Ishikawa (cell line): ENCODE data around the gene MED31.

ENCODE experiments used
- CEBPB ChIP-seq: IDR thresholded peaks from 2 replicates; pipeline ENCODE4 v1.6.1; 2012
- CREB1 ChIP-seq: IDR thresholded peaks from 2 replicates; pipeline ENCODE4 v1.6.1; 2012; ENCODE audit warnings: low read depth
- EGR1 ChIP-seq: IDR thresholded peaks from 2 replicates; pipeline ENCODE4 v1.6.1; 2012
- EP300 ChIP-seq: IDR thresholded peaks from 2 replicates; pipeline ENCODE4 v1.6.1; 2012; ENCODE audit warnings: borderline replicate concordance
- FOXM1 ChIP-seq: IDR thresholded peaks from 2 replicates; pipeline ENCODE4 v1.6.1; 2012; ENCODE audit warnings: low read depth, borderline replicate concordance
- NFIC ChIP-seq: IDR thresholded peaks from 2 replicates; pipeline ENCODE4 v1.6.1; 2012
- RAD21 ChIP-seq: IDR thresholded peaks from 2 replicates; pipeline ENCODE4 v1.6.1; 2012; ENCODE audit warnings: low read depth
- REST ChIP-seq: IDR thresholded peaks from 2 replicates; pipeline ENCODE4 v1.6.1; 2012; ENCODE audit warnings: low read depth, mild to moderate bottlenecking
- TAF1 ChIP-seq: IDR thresholded peaks from 2 replicates; pipeline ENCODE4 v1.6.1; 2012; ENCODE audit warnings: low read depth, mild to moderate bottlenecking
- TCF12 ChIP-seq: IDR thresholded peaks from 2 replicates; pipeline ENCODE4 v1.6.1; 2012; ENCODE audit warnings: low read depth
- TEAD4 ChIP-seq: IDR thresholded peaks from 2 replicates; pipeline ENCODE4 v1.6.1; 2012
- YY1 ChIP-seq: IDR thresholded peaks from 2 replicates; pipeline ENCODE4 v1.6.1; 2012; ENCODE audit warnings: low read depth
- ZBTB7A ChIP-seq: IDR thresholded peaks from 2 replicates; pipeline ENCODE4 v1.6.1; 2012; ENCODE audit warnings: low read depth
- TF ChIP-seq, protein P1 (sequence below): IDR thresholded peaks from 2 replicates; pipeline ENCODE4 v1.6.1; 2012
- TF ChIP-seq, protein P2 (sequence below): IDR thresholded peaks from 2 replicates; pipeline ENCODE4 v1.6.1; 2012

MED31 gene

GRCh38 chr17:6660101-6660500, 8.7 kb upstream of the MED31 start:
- TF ChIP-seq CREB1 (no peak), CEBPB (no peak), TAF1 (no peak), FOXM1 (no peak), RAD21 (no peak), REST (no peak), YY1 (no peak), ZBTB7A (no peak), EP300 (no peak), NFIC (no peak), TEAD4 (no peak)
- TF ChIP-seq, protein P1, sequence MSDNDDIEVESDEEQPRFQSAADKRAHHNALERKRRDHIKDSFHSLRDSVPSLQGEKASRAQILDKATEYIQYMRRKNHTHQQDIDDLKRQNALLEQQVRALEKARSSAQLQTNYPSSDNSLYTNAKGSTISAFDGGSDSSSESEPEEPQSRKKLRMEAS = no peak

- no peak for TF ChIP-seq TCF12
- TF ChIP-seq TAF1 = no peak
- TF ChIP-seq, protein P1 = no peak
- no peak for TF ChIP-seq EP300
- TF ChIP-seq FOXM1 = no peak
- TF ChIP-seq CEBPB = no peak
- no peak for TF ChIP-seq YY1
- no peak for TF ChIP-seq EGR1
- TF ChIP-seq TEAD4 = no peak
- TF ChIP-seq REST = no peak
- no peak for TF ChIP-seq CREB1
- no peak for TF ChIP-seq RAD21
- TF ChIP-seq NFIC = no peak
Measured at GRCh38 chr17:6657633-6658287, 6.4 kb upstream of the MED31 start.

GRCh38 chr17:6654841-6655731, 3.7 kb upstream of the MED31 start:
- TF ChIP-seq NFIC (no peak), REST (no peak), TAF1 (no peak), EP300 (no peak), CREB1 (no peak), CEBPB (no peak), RAD21 (no peak), FOXM1 (no peak), TCF12 (no peak), EGR1 (no peak), YY1 (no peak), ZBTB7A (no peak), TEAD4 (no peak)
- TF ChIP-seq, protein P1 = no peak
- TF ChIP-seq, protein P2, sequence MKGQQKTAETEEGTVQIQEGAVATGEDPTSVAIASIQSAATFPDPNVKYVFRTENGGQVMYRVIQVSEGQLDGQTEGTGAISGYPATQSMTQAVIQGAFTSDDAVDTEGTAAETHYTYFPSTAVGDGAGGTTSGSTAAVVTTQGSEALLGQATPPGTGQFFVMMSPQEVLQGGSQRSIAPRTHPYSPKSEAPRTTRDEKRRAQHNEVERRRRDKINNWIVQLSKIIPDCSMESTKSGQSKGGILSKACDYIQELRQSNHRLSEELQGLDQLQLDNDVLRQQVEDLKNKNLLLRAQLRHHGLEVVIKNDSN = no peak

- TF ChIP-seq, protein P1 = peak; percentile 72
- no peak for TF ChIP-seq NFIC
Measured at GRCh38 chr17:6651919-6652452, 581 bp upstream of the MED31 start.
